CD14-positive monocyte (primary cell): ENCODE results near the gene SSTR5. TPM values are rescaled to one million over a fixed set of nuclear protein-coding genes. Genes with fewer than 3 reads are reported as not detected.

ENCODE experiments used
- DNase-seq, 3 donors: peaks; one replicate each; pipeline ENCODE4 v3.0.0-alpha.2; 2011 to 2022
- H2AFZ ChIP-seq: 2 replicates; pipeline ENCODE4 v1.6.0; 2012; ENCODE audit warnings: mild to moderate bottlenecking, low read depth, low read length, inconsistent platforms; ENCODE audit not compliant: insufficient read depth, poor library complexity, severe bottlenecking
- H3K27ac ChIP-seq, 2 donors: 1 replicate in 1 of 2; 2 replicates in 1 of 2; pipeline ENCODE4 v1.5.1; 2012 to 2013; ENCODE audit warnings: low read length in 2 of 2, control low read depth in 1 of 2, inconsistent platforms in 1 of 2, low read depth in 1 of 2, mild to moderate bottlenecking in 1 of 2
- H3K27me3 ChIP-seq, 2 donors: one replicate each; pipeline versions ENCODE4 v1.6.0 to v1.6.1; 2011 to 2013; ENCODE audit warnings: low read length in 2 of 2; ENCODE audit not compliant: control insufficient read depth in 2 of 2, insufficient read depth in 2 of 2
- H3K36me3 ChIP-seq, 2 donors: replicated peaks in 1 of 2; 1 replicate in 1 of 2; 2 replicates in 1 of 2; pipeline versions ENCODE4 v1.5.1 to v1.6.1; 2012 to 2013; ENCODE audit warnings: low read length in 2 of 2, control low read depth in 1 of 2, inconsistent platforms in 1 of 2, mild to moderate bottlenecking in 1 of 2; ENCODE audit not compliant: insufficient read depth in 2 of 2, control insufficient read depth in 1 of 2
- H3K4me1 ChIP-seq, 2 donors: 1 replicate in 1 of 2; 2 replicates in 1 of 2; pipeline versions ENCODE4 v1.5.1 to v1.6.1; 2012 to 2013; ENCODE audit warnings: low read length in 2 of 2, control low read depth in 1 of 2, inconsistent platforms in 1 of 2, mild to moderate bottlenecking in 1 of 2, moderate library complexity in 1 of 2; ENCODE audit not compliant: insufficient read depth in 2 of 2, control insufficient read depth in 1 of 2
- H3K4me2 ChIP-seq: replicated peaks from 2 replicates; pipeline ENCODE3; 2012; ENCODE audit warnings: low read length, moderate library complexity, mild to moderate bottlenecking; ENCODE audit not compliant: poor library complexity, severe bottlenecking; ENCODE audit errors: extremely low read depth
- H3K4me3 ChIP-seq, 3 experiments: fragments of 200-600 bp in 1 of 3; sonication (generic) in 1 of 3; replicated peaks in 1 of 3; 1 replicate in 2 of 3; 2 replicates in 1 of 3; pipeline ENCODE4 v1.5.1; 2011 to 2013; ENCODE audit warnings: low read length in 3 of 3, mild to moderate bottlenecking in 3 of 3, control low read depth in 2 of 3, low read depth in 2 of 3, inconsistent platforms in 1 of 3, moderate library complexity in 1 of 3
- H3K79me2 ChIP-seq: 2 replicates; pipeline ENCODE4 v1.6.0; 2012; ENCODE audit warnings: mild to moderate bottlenecking, control low read depth, inconsistent platforms, low read length, moderate library complexity; ENCODE audit not compliant: insufficient read depth
- H3K9ac ChIP-seq: 2 replicates; pipeline ENCODE4 v1.6.0; 2017; ENCODE audit warnings: low read length, mild to moderate bottlenecking; ENCODE audit not compliant: insufficient read depth, poor library complexity, severe bottlenecking
- H3K9me3 ChIP-seq, 2 donors: replicated peaks in 1 of 2; 1 replicate in 1 of 2; 2 replicates in 1 of 2; pipeline versions ENCODE4 v1.5.1 to v1.6.1; 2012 to 2013; ENCODE audit warnings: low read length in 2 of 2, control low read depth in 1 of 2; ENCODE audit not compliant: control insufficient read depth in 1 of 2, insufficient read depth in 1 of 2
- H4K20me1 ChIP-seq: 2 replicates; pipeline ENCODE4 v1.6.0; 2012; ENCODE audit warnings: mild to moderate bottlenecking, low read length, control low read depth, moderate library complexity; ENCODE audit not compliant: insufficient read depth
- H3K27ac Mint-ChIP-seq, 7 donors: one replicate each; pipeline ENCODE4 v1.8.0; 2020; ENCODE audit warnings: mild to moderate bottlenecking in 7 of 7, mixed read lengths in 7 of 7, moderate library complexity in 6 of 7, inconsistent platforms in 2 of 7
- H3K27me3 Mint-ChIP-seq, 3 donors: one replicate each; pipeline ENCODE4 v1.8.0; 2021 to 2022; ENCODE audit warnings: low read depth in 3 of 3, mild to moderate bottlenecking in 3 of 3, mixed read lengths in 3 of 3, moderate library complexity in 3 of 3, inconsistent platforms in 1 of 3
- H3K36me3 Mint-ChIP-seq, 2 donors: one replicate each; pipeline ENCODE4 v1.8.0; 2020; ENCODE audit warnings: mixed read lengths in 2 of 2, inconsistent platforms in 1 of 2, mild to moderate bottlenecking in 1 of 2
- H3K4me1 Mint-ChIP-seq: one replicate; pipeline ENCODE4 v1.8.0; 2020; ENCODE audit warnings: mild to moderate bottlenecking, mixed read lengths
- H3K4me3 Mint-ChIP-seq, 2 donors: one replicate each; pipeline ENCODE4 v1.8.0; 2020; ENCODE audit warnings: mild to moderate bottlenecking in 2 of 2, mixed read lengths in 2 of 2, moderate library complexity in 1 of 2
- H3K9me3 Mint-ChIP-seq, 7 donors: one replicate each; pipeline ENCODE4 v1.8.0; 2020 to 2022; ENCODE audit warnings: mixed read lengths in 7 of 7, mild to moderate bottlenecking in 6 of 7, moderate library complexity in 6 of 7, inconsistent platforms in 2 of 7
- WGBS: methylation state at CpG from one replicate; pipeline ENCODE4 v1.1.5; 2013; ENCODE audit warnings: missing lambda C conversion rate; ENCODE audit not compliant: insufficient coverage; 5-methylcytosine and 5-hydroxymethylcytosine counted together
- intact Hi-C, 2 donors: fragments of 100-400 bp; cut with micrococcal nuclease; formaldehyde crosslinking; loops; one replicate each; pipeline versions ENCODE4 v1.15.0 to v1.15.1; 2023
- polyA plus RNA-seq, 3 donors: library from polyadenylated mRNA; depleted of rRNA in 1 of 3; unstranded in 2 of 3; stranded (reverse) in 1 of 3; fragments of 300-500 nt in 2 of 3; fragments of >200 nt in 1 of 3; fragmentation: Illumina TruSeq in 2 of 3; gene quantifications; 1 replicate in 2 of 3; 2 replicates in 1 of 3; pipeline ENCODE4 v1.2.3, GENCODE V29; 2012 to 2021
- TF ChIP-seq, protein P1 (sequence below): fragments of 200-600 bp; IDR thresholded peaks from one replicate; pipeline ENCODE4 v1.8.0; 2022; ENCODE audit warnings: antibody characterized with exemption, mild to moderate bottlenecking

The SSTR5 gene
- polyA plus RNA-seq, 3 donors, result not detected

DNA sequence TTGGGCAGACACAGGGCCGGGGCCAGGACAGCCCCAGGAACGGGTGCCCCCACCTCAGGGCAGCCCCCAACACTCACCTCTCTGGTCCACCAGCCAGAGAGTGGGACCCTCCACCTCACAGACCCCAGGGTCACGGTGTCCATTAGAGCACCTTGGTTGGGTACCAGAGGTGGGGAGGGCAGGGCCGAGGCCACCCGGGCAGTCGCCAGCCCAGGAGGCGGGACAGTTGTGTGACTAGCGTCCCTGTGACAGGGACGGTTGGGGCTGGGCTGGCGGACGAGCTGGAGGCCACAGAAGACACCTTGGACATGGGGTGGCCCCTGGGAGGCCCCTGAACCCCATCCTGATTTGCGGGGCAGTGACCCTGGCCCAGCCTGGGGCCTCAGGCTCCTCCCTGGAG is 35.2 kb downstream of the SSTR5 start:
- intact Hi-C loops, result no loop called here
- Mint-ChIP-seq H3K27me3 (peaks cover 15 to 47% (median 17%) of the 10 kb centered on the region in 3 donors), H3K36me3 (no peaks in the 10 kb centered on the region)

DNA sequence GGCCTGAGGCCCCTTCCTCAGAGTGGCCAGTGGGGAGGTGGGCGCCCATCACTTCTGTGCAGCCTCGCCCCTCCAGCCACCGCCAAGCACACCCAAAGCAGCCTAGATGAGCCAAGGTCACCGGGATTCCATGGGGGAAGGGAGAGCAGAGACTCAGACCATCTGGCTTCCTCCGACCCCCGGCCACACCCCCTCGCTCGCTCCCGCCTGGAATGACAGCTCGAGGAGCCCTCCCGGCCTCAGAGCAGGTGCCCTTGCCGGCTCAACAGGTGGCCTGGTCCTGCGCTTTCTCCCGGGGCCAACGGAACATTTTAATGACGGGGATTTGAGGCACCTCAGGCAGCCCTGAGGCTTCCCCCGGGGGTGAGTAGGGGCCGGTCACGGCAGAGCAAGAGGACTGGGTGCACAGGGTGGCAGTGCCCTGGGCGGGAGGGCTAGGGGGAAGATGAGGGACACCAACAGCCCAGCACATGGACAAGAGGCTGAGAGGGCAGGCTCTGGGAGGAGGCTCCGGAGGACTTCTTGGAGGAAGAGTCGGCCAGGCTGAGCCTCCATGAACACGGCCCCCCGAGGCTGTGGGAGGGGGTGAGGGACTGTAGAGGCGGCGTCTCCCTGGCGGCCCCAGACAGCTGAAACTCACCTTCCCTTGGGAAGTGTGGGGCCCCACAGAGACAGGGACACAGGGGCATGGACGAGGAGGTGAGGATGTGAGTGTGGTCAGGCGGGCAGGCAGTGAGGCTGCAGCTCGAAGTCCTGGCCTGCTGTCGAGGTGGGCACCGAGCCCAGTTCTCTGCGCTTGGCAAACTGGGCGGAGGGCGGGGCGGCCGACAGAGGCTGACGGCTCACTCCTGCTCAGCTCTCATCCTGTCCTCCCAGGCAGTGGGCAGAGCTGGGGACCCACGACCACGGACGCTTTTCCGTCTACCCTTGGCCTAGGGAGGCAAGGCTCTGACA is 36.0 kb downstream of the SSTR5 start:
- H3K79me2 ChIP-seq, result no peaks in the 10 kb centered on the region
- H3K4me3 ChIP-seq, result no peak overlapping the region
- peak overlapping the region in 1 of 2 donors; percentile 24 for H3K4me3 Mint-ChIP-seq
- H2AFZ ChIP-seq, result no peak overlapping the region
- H3K9me3 ChIP-seq, result no peaks in the 10 kb centered on the region
- no peak overlapping the region for H3K4me2 ChIP-seq
- intact Hi-C loops, result no loop called here
- 55% methylated on average over 38 of the region's 42 CpGs for WGBS
- no peak overlapping the region for H3K27ac ChIP-seq
- no peak for DNase-seq
- no peaks in the 10 kb centered on the region for H3K36me3 ChIP-seq
- H3K27me3 ChIP-seq, result peaks cover 0 to 5% of the 10 kb centered on the region in 2 donors
- no peaks in the 10 kb centered on the region for H3K36me3 Mint-ChIP-seq
- no peak overlapping the region for H3K9ac ChIP-seq
- H3K27ac Mint-ChIP-seq, result no peak overlapping the region
- H3K4me1 ChIP-seq, result no peaks in the 10 kb centered on the region
- peaks cover 0 to 2% (median 0%) of the 10 kb centered on the region in 7 donors for H3K9me3 Mint-ChIP-seq
- H3K27me3 Mint-ChIP-seq, result peaks cover 15 to 45% (median 17%) of the 10 kb centered on the region in 3 donors
- TF ChIP-seq, protein P1, sequence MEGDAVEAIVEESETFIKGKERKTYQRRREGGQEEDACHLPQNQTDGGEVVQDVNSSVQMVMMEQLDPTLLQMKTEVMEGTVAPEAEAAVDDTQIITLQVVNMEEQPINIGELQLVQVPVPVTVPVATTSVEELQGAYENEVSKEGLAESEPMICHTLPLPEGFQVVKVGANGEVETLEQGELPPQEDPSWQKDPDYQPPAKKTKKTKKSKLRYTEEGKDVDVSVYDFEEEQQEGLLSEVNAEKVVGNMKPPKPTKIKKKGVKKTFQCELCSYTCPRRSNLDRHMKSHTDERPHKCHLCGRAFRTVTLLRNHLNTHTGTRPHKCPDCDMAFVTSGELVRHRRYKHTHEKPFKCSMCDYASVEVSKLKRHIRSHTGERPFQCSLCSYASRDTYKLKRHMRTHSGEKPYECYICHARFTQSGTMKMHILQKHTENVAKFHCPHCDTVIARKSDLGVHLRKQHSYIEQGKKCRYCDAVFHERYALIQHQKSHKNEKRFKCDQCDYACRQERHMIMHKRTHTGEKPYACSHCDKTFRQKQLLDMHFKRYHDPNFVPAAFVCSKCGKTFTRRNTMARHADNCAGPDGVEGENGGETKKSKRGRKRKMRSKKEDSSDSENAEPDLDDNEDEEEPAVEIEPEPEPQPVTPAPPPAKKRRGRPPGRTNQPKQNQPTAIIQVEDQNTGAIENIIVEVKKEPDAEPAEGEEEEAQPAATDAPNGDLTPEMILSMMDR, result no peak
- no peaks in the 10 kb centered on the region for H4K20me1 ChIP-seq
- H3K4me1 Mint-ChIP-seq, result no peaks in the 10 kb centered on the region

More for the DNA sequence above, 35.2 kb downstream of the SSTR5 start:
- Histone ChIP-seq H3K27ac (no peak overlapping the region), H3K27me3 (peaks cover 0 to 9% of the 10 kb centered on the region in 2 donors), H3K4me1 (peaks cover 0 to 4% of the 10 kb centered on the region in 2 donors), H4K20me1 (no peaks in the 10 kb centered on the region), H2AFZ (no peak overlapping the region), H3K36me3 (no peaks in the 10 kb centered on the region), H3K4me2 (no peak overlapping the region), H3K79me2 (no peaks in the 10 kb centered on the region), H3K9me3 (no peaks in the 10 kb centered on the region), H3K4me3 (no peak overlapping the region), H3K9ac (no peak overlapping the region)
- peaks cover 0 to 2% (median 0%) of the 10 kb centered on the region in 7 donors for H3K9me3 Mint-ChIP-seq
- H3K4me1 Mint-ChIP-seq, result no peaks in the 10 kb centered on the region
- no peak overlapping the region for H3K27ac Mint-ChIP-seq
- no peak for DNase-seq
- H3K4me3 Mint-ChIP-seq, result no peak overlapping the region
- TF ChIP-seq, protein P1, result no peak
- WGBS, result 79% methylated on average over 10 of the region's 12 CpGs
